Tibial artery (tissue), 4 donors: ENCODE data around the gene PTPRG.

Experiments used
- DNase-seq, 2 donors: peaks; one replicate each; pipeline ENCODE4 v3.0.0-alpha.2; 2019
- H3K27ac ChIP-seq, 2 donors: fragments of 200-600 bp; sonication (generic) in 1 of 2; 1 replicate in 1 of 2; 2 replicates in 1 of 2; pipeline ENCODE4 v1.5.1; 2018 to 2019; ENCODE audit warnings: mild to moderate bottlenecking in 1 of 2
- H3K27me3 ChIP-seq, 2 donors: fragments of 200-600 bp; sonication (generic) in 1 of 2; one replicate each; pipeline versions ENCODE4 v1.5.1 to v1.6.0; 2016 to 2019
- H3K36me3 ChIP-seq, 3 donors: fragments of 200-600 bp; sonication (generic) in 2 of 3; one replicate each; pipeline ENCODE4 v1.5.1; 2016 to 2019; ENCODE audit warnings: mild to moderate bottlenecking in 2 of 3
- H3K4me1 ChIP-seq, 4 donors: fragments of 200-600 bp; sonication (generic) in 2 of 4; 1 replicate in 3 of 4; 2 replicates in 1 of 4; pipeline ENCODE4 v1.5.1; 2016 to 2019
- H3K4me3 ChIP-seq, 2 donors: fragments of 200-600 bp; sonication (generic) in 1 of 2; 1 replicate in 1 of 2; 2 replicates in 1 of 2; pipeline ENCODE4 v1.5.1; 2018 to 2019; ENCODE audit warnings: mild to moderate bottlenecking in 2 of 2
- H3K9me3 ChIP-seq, 3 donors: fragments of 200-600 bp; sonication (generic) in 1 of 3; one replicate each; pipeline ENCODE4 v1.5.1; 2016 to 2019
- CTCF ChIP-seq, 2 experiments: fragments of 200-600 bp in 1 of 2; fragments of 450-650 bp in 1 of 2; IDR thresholded peaks; one replicate each; pipeline ENCODE4 v1.5.1; 2017 to 2019; ENCODE audit warnings: antibody characterized with exemption in 2 of 2, mild to moderate bottlenecking in 1 of 2, moderate library complexity in 1 of 2
- intact Hi-C: fragments of 100-400 bp; cut with DNase I; formaldehyde crosslinking; loops from one replicate; pipeline ENCODE4 v1.15.0; 2023; ENCODE audit warnings: low total_unique reads

Gene PTPRG

GRCh38 chr3:61887206-61887605 is 325.8 kb downstream of the PTPRG start:
- intact Hi-C loops: no loop called here
- TF ChIP-seq CTCF (IDR thresholded peaks at IDR 0.05): no peak
- no peaks in the 10 kb centered on the region for H3K27me3 ChIP-seq
- no peaks in the 10 kb centered on the region for H3K36me3 ChIP-seq
- peaks cover 0 to 40% (median 6%) of the 10 kb centered on the region in 4 donors for H3K4me1 ChIP-seq
- H3K4me3 ChIP-seq: no peak overlapping the region
- no peak for DNase-seq
- no peaks in the 10 kb centered on the region for H3K9me3 ChIP-seq
- no peak overlapping the region for H3K27ac ChIP-seq

- no peak overlapping the region for H3K4me3 ChIP-seq
- TF ChIP-seq CTCF (IDR thresholded peaks at IDR 0.05): no peak
- peaks cover 0 to 31% (median 2%) of the 10 kb centered on the region in 4 donors for H3K4me1 ChIP-seq
- DNase-seq: no peak
- H3K27me3 ChIP-seq: no peaks in the 10 kb centered on the region
- intact Hi-C loops: no loop called here
- H3K27ac ChIP-seq: no peak overlapping the region
- H3K36me3 ChIP-seq: no peaks in the 10 kb centered on the region
- no peaks in the 10 kb centered on the region for H3K9me3 ChIP-seq
Observed at GRCh38 chr3:61889259-61889658, 327.9 kb downstream of the PTPRG start.

GRCh38 chr3:61890167-61890566 is 328.8 kb downstream of the PTPRG start:
- TF ChIP-seq CTCF (IDR thresholded peaks at IDR 0.05): no peak
- no peaks in the 10 kb centered on the region for H3K27me3 ChIP-seq
- no peak overlapping the region for H3K4me3 ChIP-seq
- no peak overlapping the region for H3K27ac ChIP-seq
- no peaks in the 10 kb centered on the region for H3K9me3 ChIP-seq
- intact Hi-C loops: no loop called here
- no peak for DNase-seq
- no peaks in the 10 kb centered on the region for H3K36me3 ChIP-seq
- H3K4me1 ChIP-seq: peaks cover 0 to 40% (median 9%) of the 10 kb centered on the region in 4 donors

- H3K27me3 ChIP-seq: no peaks in the 10 kb centered on the region
- no peak overlapping the region for H3K27ac ChIP-seq
- H3K4me3 ChIP-seq: no peak overlapping the region
- no peaks in the 10 kb centered on the region for H3K36me3 ChIP-seq
- intact Hi-C loops: no loop called here
- H3K4me1 ChIP-seq: peaks cover 0 to 44% (median 13%) of the 10 kb centered on the region in 4 donors
- DNase-seq: no peak
- TF ChIP-seq CTCF (IDR thresholded peaks at IDR 0.05): no peak
- H3K9me3 ChIP-seq: no peaks in the 10 kb centered on the region
Observed at GRCh38 chr3:61890586-61890985, 329.2 kb downstream of the PTPRG start.

- H3K27me3 ChIP-seq: no peaks in the 10 kb centered on the region
- H3K36me3 ChIP-seq: no peaks in the 10 kb centered on the region
- no peak for DNase-seq
- TF ChIP-seq CTCF (IDR thresholded peaks at IDR 0.05): no peak
- H3K9me3 ChIP-seq: no peaks in the 10 kb centered on the region
- H3K27ac ChIP-seq: no peak overlapping the region
- intact Hi-C loops: no loop called here
- peaks cover 0 to 57% (median 13%) of the 10 kb centered on the region in 4 donors for H3K4me1 ChIP-seq
- H3K4me3 ChIP-seq: no peak overlapping the region
Observed at GRCh38 chr3:61892891-61893290, 331.5 kb downstream of the PTPRG start.
